Measurements from ENCODE around the gene TCP11L2. TPM values are rescaled to one million over a fixed set of nuclear protein-coding genes. Genes with fewer than 3 reads are reported as not detected.

TCP11L2 gene
- total RNA-seq, 1 experiment from 2014 or later: 6.1 TPM

DNA sequence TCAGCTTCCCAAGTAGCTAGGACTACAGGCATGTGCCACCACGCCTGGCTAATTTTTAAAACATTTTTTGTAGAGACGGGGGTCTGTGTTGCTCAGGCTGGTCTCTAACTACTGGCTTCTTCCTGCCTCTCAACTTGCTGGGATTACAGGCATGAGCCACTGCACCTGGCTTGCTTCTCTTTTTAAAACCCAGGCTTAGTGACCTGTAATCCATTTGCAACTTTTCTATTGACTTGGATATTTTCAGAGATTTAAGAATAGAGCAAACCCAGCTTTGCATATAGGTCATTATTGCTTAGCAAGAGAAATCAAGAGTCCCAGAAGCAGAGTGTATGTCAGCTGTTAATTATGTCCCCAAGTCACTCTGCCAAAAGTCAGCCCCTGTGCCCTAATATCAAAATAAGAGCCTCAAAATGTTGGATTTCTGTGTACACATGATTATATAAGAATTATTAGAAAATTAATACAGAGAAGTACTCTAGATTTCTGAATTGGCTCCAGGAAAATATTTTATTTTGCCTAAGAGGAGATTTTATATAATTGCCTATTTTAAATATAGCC, 24.9 kb downstream of the TCP11L2 start:
- no peak overlapping the region for H3K56ac ChIP-seq (ENCODE audit: insufficient read length, low read depth, low read length)
- no peak overlapping the region for H4K8ac ChIP-seq (replicated peaks; ENCODE audit: insufficient read length, low read depth, low read length)
- H3K4ac ChIP-seq (ENCODE audit: low read depth, low read length): no peak overlapping the region
- no peak overlapping the region for H2BK120ac ChIP-seq (ENCODE audit: low read depth, low read length, poor library complexity, severe bottlenecking)
- Mint-ChIP-seq H3K36me3 (ENCODE audit: insufficient read depth in 1 of 3, low read depth in 3 of 3) (peaks cover 0 to 3% (median 0%) of the 10 kb centered on the region in 3 experiments; a peak in 1 of 7 replicates), H3K4me3 (no peak overlapping the region), H3K27ac (no peak overlapping the region), H3K4me1 (peaks cover 35 to 38% of the 10 kb centered on the region in 2 experiments), H3K27me3 (ENCODE audit: low read depth) (peaks cover 45% of the 10 kb centered on the region), H3K9me3 (peaks cover 0 to 2% of the 10 kb centered on the region in 2 experiments; a peak in 2 of 5 replicates)
- H3K79me1 ChIP-seq (ENCODE audit: insufficient read depth, low read depth, low read length, poor library complexity, severe bottlenecking): no peaks in the 10 kb centered on the region
- H3K27ac ChIP-seq (ENCODE audit: insufficient read length, low read depth, low read length): no peak overlapping the region
- H3T11ph ChIP-seq (ENCODE audit: low read length): no peak overlapping the region
- H2BK15ac ChIP-seq (ENCODE audit: low read depth, low read length): no peak overlapping the region
- H3K4me1 ChIP-seq (ENCODE audit: insufficient read depth, low read length): no peaks in the 10 kb centered on the region; the same call in none of the 2 replicates
- no peak overlapping the region for H2BK20ac ChIP-seq (ENCODE audit: low read depth, low read length, poor library complexity, severe bottlenecking)
- no peak overlapping the region for H2BK5ac ChIP-seq (ENCODE audit: insufficient read length, low read length)
- no peaks in the 10 kb centered on the region for H4K20me1 ChIP-seq (ENCODE audit: control insufficient read depth, insufficient read depth, insufficient read length)
- no peak overlapping the region for H3K9ac ChIP-seq (ENCODE audit: extremely low read depth, insufficient read length, low read length)
- H2AFZ ChIP-seq (ENCODE audit: low read length): no peak overlapping the region
- no peak for DNase-seq
- no peaks in the 10 kb centered on the region for H3K23me2 ChIP-seq (ENCODE audit: insufficient read length, low read depth, low read length, poor library complexity, severe bottlenecking)
- no peaks in the 10 kb centered on the region for H3K9me3 ChIP-seq (ENCODE audit: control insufficient read depth, low read depth, low read length)
- TF ChIP-seq, protein P1, sequence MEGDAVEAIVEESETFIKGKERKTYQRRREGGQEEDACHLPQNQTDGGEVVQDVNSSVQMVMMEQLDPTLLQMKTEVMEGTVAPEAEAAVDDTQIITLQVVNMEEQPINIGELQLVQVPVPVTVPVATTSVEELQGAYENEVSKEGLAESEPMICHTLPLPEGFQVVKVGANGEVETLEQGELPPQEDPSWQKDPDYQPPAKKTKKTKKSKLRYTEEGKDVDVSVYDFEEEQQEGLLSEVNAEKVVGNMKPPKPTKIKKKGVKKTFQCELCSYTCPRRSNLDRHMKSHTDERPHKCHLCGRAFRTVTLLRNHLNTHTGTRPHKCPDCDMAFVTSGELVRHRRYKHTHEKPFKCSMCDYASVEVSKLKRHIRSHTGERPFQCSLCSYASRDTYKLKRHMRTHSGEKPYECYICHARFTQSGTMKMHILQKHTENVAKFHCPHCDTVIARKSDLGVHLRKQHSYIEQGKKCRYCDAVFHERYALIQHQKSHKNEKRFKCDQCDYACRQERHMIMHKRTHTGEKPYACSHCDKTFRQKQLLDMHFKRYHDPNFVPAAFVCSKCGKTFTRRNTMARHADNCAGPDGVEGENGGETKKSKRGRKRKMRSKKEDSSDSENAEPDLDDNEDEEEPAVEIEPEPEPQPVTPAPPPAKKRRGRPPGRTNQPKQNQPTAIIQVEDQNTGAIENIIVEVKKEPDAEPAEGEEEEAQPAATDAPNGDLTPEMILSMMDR (conservative IDR thresholded peaks at IDR 0.05): no peak
- H2BK12ac ChIP-seq (ENCODE audit: insufficient read length, low read depth, low read length): no peak overlapping the region
- no peaks in the 10 kb centered on the region for H3K79me2 ChIP-seq (ENCODE audit: insufficient read depth, low read length)
- no peak overlapping the region for H3K18ac ChIP-seq (ENCODE audit: insufficient read length, low read depth, low read length)
- no peak overlapping the region for H4K91ac ChIP-seq (ENCODE audit: insufficient read length, low read depth, low read length)
- H4K5ac ChIP-seq (ENCODE audit: insufficient read length, low read depth, low read length): no peak overlapping the region
- no peak overlapping the region for H2AK5ac ChIP-seq (ENCODE audit: insufficient read length, low read length)
- H3K4me2 ChIP-seq (ENCODE audit: insufficient read depth, insufficient read length, low read length): no peak overlapping the region
- H3K27me3 ChIP-seq (ENCODE audit: insufficient read depth, low read length): peaks cover 5% of the 10 kb centered on the region; the same call in 1 of the 2 replicates
- no peak overlapping the region for H3K14ac ChIP-seq (ENCODE audit: insufficient read depth, low read length)
- no CpG with 5 or more reads among the region's 2 CpGs for WGBS (ENCODE audit: extremely low coverage, insufficient read length, low lambda C conversion rate)
- H3K23ac ChIP-seq (ENCODE audit: insufficient read length, low read depth, low read length): no peak overlapping the region
